ENCODE data around the gene FARS2.

The FARS2 gene

GRCh38 chr6:5745081-5745480 lies 483.8 kb downstream of the FARS2 start:
- no peak for DNase-seq

DNA sequence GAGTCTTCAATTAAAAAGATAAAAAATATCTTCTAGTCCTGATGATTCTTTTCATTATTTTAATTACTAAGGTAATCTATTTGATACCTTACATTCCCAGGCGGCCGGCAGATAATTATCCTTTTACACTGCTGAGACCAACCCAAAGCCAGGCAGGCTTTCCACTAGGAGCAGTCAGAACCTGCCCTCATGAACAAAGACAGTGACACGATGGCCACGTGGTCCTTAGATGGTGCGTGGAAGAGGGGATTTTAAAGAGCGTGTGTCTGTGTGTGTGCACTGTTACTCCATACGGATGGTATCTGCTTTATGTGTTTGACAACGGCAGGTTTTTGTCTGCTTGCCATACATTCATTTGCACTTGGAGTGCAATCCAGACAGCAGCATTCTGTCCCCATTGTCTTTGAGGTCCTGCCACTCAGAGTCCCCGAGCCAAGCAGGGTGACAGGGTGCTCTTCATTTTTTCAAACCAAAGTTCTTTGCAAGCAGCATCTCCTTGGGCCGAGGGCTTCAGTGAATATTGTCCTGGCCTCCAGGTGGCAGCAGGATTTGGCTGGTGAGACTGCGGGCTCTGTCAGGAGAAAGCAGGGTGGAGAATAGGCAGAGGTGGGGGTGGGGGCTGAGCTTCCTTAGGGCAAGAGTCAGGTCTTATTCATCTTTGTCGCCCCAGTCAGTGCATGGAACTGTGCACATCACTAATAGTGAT lies 484.9 kb downstream of the FARS2 start:
- DNase-seq = no peak

GRCh38 chr6:5746759-5747130 lies 485.4 kb downstream of the FARS2 start:
- DNase-seq = no peak

DNA sequence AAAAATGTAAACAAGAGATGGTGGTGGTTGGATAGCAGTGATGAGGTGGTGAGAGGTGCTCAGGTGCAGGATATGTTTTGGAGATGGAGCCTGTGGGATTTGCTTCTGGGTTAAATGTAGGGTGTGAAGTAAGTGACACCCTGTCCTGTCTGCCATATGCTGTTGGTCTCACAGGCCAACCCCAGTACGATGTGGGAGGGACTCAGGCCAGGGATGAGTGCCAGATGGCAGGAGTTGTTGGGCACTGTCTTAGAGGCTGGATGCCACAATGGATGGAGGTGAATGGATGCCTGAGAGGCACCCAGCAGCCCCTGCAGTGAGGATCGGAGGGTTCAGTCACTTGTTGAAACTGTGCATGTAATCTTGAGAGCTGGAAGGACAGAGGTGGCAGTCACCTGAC lies 486.1 kb downstream of the FARS2 start:
- DNase-seq = no peak

- no peak for DNase-seq
Measured at GRCh38 chr6:5749016-5749650, 487.8 kb downstream of the FARS2 start.

DNA sequence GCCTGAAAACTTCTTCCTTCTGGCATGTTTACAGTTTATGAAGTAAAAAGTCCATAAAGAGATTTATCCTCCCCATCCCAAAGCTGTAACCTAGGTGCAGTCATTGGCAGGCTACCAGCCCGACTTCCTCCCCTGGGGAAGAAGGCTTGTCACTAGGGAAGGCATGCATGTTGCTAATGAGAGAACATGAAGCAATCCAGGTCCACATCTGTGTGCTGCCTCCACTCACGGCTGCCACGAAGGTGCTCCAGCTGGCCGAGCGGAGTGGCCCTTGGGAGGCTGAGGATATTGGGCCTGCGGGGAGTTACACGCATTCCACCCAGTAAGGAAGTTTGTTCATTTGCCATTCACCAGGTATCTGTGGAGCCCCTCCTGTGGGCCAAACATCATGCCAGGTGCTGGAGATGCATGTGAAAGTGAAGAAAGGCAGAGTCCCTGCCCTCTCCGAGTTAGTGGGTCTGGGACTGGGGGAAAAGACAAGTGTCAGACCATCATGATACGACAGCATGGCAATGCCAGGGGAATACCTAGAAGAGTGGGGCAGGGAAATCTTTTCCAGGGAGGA lies 488.4 kb downstream of the FARS2 start:
- DNase-seq = no peak

- no peak for DNase-seq
Measured at GRCh38 chr6:5751525-5752390, 490.4 kb downstream of the FARS2 start.

- no peak for DNase-seq
Measured at GRCh38 chr6:5752391-5752680, 491.0 kb downstream of the FARS2 start.

DNA sequence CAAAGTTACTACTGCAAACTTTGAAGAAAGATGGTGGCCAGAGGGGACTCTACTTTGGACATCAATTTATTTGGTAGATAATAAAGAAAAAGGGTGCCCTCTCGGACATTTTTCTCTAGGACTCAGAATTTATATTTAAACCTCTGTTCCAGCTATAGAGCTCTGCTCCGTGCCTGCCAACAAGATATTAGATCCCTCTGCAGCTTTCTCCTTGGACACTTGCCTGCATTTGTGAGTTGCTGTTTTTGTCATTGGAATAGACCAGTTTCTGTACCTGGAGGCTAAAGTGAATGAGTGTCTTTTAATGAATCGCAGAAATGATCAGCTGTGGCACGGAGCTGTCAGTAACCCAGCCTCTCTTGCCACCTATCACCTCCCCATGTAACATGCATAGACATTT lies 491.9 kb downstream of the FARS2 start:
- no peak for DNase-seq

DNA sequence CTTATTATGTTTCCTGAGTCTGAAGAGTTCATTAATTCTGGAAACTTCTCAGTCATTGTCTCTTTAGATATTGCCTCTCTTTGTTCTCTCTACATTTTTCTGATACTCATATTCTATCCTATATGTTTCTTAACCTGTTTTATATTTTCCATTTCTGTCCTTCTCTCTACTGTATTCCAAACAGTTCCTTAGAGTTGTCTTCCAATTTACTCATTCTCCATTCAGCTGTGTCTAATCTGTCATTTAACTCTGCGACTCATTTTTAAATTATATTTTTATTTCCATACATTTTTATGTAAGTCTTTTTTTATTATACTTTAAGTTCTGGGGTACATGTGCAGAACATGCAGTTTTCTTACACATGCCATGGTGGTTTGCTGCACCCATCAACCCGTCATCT lies 493.6 kb downstream of the FARS2 start:
- no peak for DNase-seq

- DNase-seq = no peak
Measured at GRCh38 chr6:5759571-5759970, 498.3 kb downstream of the FARS2 start.

DNA sequence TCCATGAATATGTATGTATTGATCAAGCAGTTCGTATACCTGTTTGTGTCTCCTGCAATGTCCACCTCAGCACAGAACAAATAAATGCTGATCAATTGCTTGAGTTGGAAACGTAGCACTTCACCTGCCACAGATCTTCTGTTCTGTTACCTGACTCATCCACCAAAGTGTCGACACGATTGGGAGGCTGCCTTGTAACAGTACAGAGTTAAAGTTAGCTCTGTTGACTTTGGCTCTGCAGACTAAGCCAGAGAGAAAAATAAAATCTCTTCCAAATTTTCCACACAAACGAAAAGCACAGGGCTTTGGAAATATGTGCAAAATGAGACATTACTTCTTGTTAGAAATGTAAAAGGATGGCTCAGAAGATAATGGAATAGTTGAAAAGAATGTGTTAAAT lies 500.1 kb downstream of the FARS2 start:
- no peak for DNase-seq

- no peak for DNase-seq
Measured at GRCh38 chr6:5762561-5762968, 501.3 kb downstream of the FARS2 start.

- no peak for DNase-seq
Measured at GRCh38 chr6:5763407-5763806, 502.1 kb downstream of the FARS2 start.

- no peak for DNase-seq
Measured at GRCh38 chr6:5763871-5764270, 502.6 kb downstream of the FARS2 start.

- DNase-seq = no peak
Measured at GRCh38 chr6:5764401-5764955, 503.2 kb downstream of the FARS2 start.

GRCh38 chr6:5765141-5765760 lies 503.9 kb downstream of the FARS2 start:
- DNase-seq = no peak

GRCh38 chr6:5766260-5766659 lies 504.9 kb downstream of the FARS2 start:
- no peak for DNase-seq

- no peak for DNase-seq
Measured at GRCh38 chr6:5767471-5767870, 506.2 kb downstream of the FARS2 start.

- DNase-seq = no peak
Measured at GRCh38 chr6:5771211-5771610, 509.9 kb downstream of the FARS2 start.

DNA sequence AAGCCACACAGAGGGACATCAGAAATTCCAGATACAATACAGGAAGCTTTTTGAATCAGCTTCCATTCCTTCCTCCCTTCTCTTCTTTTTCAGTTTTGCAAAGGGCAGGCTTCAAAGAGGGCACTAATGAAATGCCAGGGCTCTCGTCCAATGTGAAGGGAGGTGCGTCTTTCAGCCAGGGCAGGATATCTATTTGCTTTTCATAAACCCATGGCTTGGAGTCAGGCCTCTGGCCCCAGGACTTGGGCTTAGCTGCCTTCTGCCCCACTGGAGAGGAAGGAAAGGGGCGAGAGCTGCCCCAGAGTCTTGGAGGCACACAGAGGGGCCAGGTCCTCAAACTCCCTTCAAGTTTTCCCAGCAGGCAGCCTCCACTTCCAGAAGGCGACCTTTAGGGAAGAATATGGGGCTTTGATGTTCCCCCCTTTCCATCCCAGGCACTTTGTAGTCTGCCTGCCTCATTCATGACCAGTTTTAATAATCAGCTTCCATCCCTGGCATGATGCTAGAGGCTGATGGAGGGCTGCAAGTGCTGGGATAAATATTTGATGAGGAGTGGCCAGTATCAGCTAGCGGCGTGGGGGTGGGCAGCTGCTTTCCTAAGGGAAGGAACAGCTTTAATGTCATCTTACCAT lies 510.6 kb downstream of the FARS2 start:
- DNase-seq = no peak

DNA sequence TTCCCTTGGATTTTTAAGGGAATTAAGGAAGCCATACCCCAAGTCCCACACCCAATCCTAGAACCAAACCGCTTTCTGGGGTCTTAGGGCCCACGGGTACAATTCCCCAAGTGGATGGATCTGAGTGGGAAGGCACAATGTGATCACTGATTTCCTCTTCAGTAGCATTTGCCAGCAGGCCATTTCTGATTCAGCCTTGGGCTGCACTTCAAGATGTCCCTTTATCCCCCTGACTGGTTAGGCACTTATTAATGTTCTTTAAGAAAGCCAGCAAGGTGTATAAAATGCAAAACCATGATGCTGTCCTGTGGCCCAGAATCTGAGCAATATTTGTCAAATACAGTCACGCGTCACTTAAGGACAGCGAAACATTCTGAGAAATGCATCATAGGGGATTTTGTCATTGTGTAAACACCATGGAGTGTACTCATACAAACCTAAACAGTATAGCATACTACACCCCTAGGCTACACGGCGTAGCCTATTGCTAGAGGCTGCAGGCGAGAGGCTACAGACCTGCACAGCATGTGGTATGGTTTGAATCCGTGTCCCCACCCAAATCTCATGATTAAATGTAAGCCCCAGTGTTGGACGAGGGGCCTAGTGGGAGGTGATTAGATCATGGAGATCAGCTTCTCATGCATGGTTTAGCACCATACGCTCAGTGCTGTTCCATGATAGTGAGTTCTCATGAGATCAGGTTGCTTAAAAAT lies 511.3 kb downstream of the FARS2 start:
- DNase-seq = no peak

Measured in activated T-cell treated with anti-CD3 and anti-CD28 coated beads for 4 hours (primary cell).